H1 (cell line): ENCODE results near the gene GAS7.

Experiments
- EGR1 ChIP-seq: IDR thresholded peaks from 2 replicates; pipeline ENCODE4 v1.6.1; 2011; ENCODE audit warnings: low read depth, low read length, borderline replicate concordance
- JUN ChIP-seq: IDR thresholded peaks from 2 replicates; pipeline ENCODE4 v1.6.1; 2011; ENCODE audit warnings: low read depth, mild to moderate bottlenecking, improper control_type of control experiment, low read length
- JUND ChIP-seq: IDR thresholded peaks from 2 replicates; pipeline ENCODE4 v1.6.1; 2011; ENCODE audit warnings: mild to moderate bottlenecking, improper control_type of control experiment, low read length
- POLR2A ChIP-seq, 2 experiments: IDR thresholded peaks; 1 replicate in 1 of 2; 2 replicates in 1 of 2; pipeline ENCODE4 v1.6.1; 2011; ENCODE audit warnings: low read depth in 2 of 2, low read length in 2 of 2, mild to moderate bottlenecking in 2 of 2; ENCODE audit errors: control extremely low read depth in 1 of 2
- POLR2AphosphoS5 ChIP-seq: IDR thresholded peaks from 2 replicates; pipeline ENCODE4 v1.6.1; 2011; ENCODE audit warnings: low read depth, low read length
- RAD21 ChIP-seq, 2 experiments: IDR thresholded peaks in 1 of 2; conservative IDR thresholded peaks in 1 of 2; 2 replicates each; pipeline ENCODE4 v1.6.1; 2011; ENCODE audit warnings: low read depth in 2 of 2, low read length in 2 of 2, improper control_type of control experiment in 1 of 2, inconsistent platforms in 1 of 2, mild to moderate bottlenecking in 1 of 2, moderate library complexity in 1 of 2
- SIN3A ChIP-seq, 2 experiments: IDR thresholded peaks in 1 of 2; conservative IDR thresholded peaks in 1 of 2; 2 replicates each; pipeline ENCODE4 v1.6.1; 2011 to 2012; ENCODE audit warnings: low read length in 2 of 2, improper control_type of control experiment in 1 of 2, low read depth in 1 of 2, mild to moderate bottlenecking in 1 of 2
- TCF12 ChIP-seq: IDR thresholded peaks from 2 replicates; pipeline ENCODE4 v1.6.1; 2011; ENCODE audit warnings: low read depth, mild to moderate bottlenecking, low read length
- YY1 ChIP-seq: IDR thresholded peaks from 2 replicates; pipeline ENCODE4 v1.6.1; 2011; ENCODE audit warnings: low read depth, mild to moderate bottlenecking, low read length
- TF ChIP-seq, protein P1 (sequence below), 3 experiments: IDR thresholded peaks; 1 replicate in 2 of 3; 2 replicates in 1 of 3; pipeline versions ENCODE4 v1.5.1 to v1.6.1; 2011; ENCODE audit warnings: low read length in 3 of 3, mild to moderate bottlenecking in 3 of 3, inconsistent platforms in 2 of 3, low read depth in 1 of 3, moderate library complexity in 1 of 3; ENCODE audit not compliant: insufficient read depth in 1 of 3; ENCODE audit errors: control extremely low read depth in 1 of 3

DNA sequence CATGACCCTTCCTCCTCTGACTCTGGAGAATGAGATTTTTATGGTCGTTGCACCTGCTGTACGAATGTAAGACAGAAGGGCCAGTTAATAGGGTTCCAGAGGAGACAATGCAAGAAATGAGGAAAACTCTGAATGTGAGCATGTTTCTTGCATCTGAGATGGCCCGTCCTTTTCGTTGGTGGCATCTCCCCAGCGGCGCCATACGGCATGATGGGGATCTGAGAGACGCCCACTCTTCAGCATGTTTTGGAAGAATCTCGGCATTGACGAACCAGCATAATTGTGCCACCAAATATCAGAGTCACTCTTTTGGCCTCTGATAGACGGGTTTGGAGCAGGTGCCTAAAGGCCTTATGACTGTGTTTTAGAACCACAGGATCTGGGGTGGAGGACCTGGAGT is 166.8 kb downstream of the GAS7 start:
- TF ChIP-seq YY1 (no peak), SIN3A (conservative IDR thresholded peaks at IDR 0.05 in 1 of 2, IDR thresholded peaks at IDR 0.05 in 1 of 2; ENCODE audit: low read depth in 1 of 2, low read length in 2 of 2) (no peak), POLR2A (IDR thresholded peaks at IDR 0.05; ENCODE audit: control extremely low read depth in 1 of 2, low read depth in 2 of 2, low read length in 2 of 2) (no peak), JUN (no peak), TCF12 (no peak), RAD21 (IDR thresholded peaks at IDR 0.05 in 1 of 2, conservative IDR thresholded peaks at IDR 0.05 in 1 of 2; ENCODE audit: low read depth in 2 of 2, low read length in 2 of 2) (no peak), POLR2AphosphoS5 (no peak), EGR1 (no peak), JUND (no peak)
- TF ChIP-seq, protein P1, sequence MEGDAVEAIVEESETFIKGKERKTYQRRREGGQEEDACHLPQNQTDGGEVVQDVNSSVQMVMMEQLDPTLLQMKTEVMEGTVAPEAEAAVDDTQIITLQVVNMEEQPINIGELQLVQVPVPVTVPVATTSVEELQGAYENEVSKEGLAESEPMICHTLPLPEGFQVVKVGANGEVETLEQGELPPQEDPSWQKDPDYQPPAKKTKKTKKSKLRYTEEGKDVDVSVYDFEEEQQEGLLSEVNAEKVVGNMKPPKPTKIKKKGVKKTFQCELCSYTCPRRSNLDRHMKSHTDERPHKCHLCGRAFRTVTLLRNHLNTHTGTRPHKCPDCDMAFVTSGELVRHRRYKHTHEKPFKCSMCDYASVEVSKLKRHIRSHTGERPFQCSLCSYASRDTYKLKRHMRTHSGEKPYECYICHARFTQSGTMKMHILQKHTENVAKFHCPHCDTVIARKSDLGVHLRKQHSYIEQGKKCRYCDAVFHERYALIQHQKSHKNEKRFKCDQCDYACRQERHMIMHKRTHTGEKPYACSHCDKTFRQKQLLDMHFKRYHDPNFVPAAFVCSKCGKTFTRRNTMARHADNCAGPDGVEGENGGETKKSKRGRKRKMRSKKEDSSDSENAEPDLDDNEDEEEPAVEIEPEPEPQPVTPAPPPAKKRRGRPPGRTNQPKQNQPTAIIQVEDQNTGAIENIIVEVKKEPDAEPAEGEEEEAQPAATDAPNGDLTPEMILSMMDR (IDR thresholded peaks at IDR 0.05; ENCODE audit: control extremely low read depth in 1 of 3, insufficient read depth in 1 of 3, low read depth in 1 of 3, low read length in 3 of 3): no peak
